Colonic mucosa (tissue), 4 donors: Measurements from ENCODE around the gene RNF213. TPM values are rescaled to one million over a fixed set of nuclear protein-coding genes. Genes with fewer than 3 reads are reported as not detected.

ENCODE experiments used
- DNase-seq: peaks from one replicate; pipeline ENCODE4 v3.0.0-alpha.2; 2020
- H3K27ac ChIP-seq: fragments of 200-600 bp; one replicate; pipeline ENCODE4 v1.8.0; 2021
- H3K27me3 ChIP-seq: fragments of 200-600 bp; one replicate; pipeline ENCODE4 v1.8.0; 2021
- H3K36me3 ChIP-seq: fragments of 200-600 bp; one replicate; pipeline ENCODE4 v1.8.0; 2021
- H3K4me1 ChIP-seq: fragments of 200-600 bp; one replicate; pipeline ENCODE4 v1.8.0; 2021; ENCODE audit warnings: mild to moderate bottlenecking
- H3K4me3 ChIP-seq: fragments of 200-600 bp; one replicate; pipeline ENCODE4 v1.8.0; 2021
- H3K9ac ChIP-seq, 2 donors: one replicate each; pipeline ENCODE4 v1.7.0; 2013; ENCODE audit warnings: control low read depth in 2 of 2, low read depth in 2 of 2, low read length in 2 of 2
- H3K9me3 ChIP-seq: fragments of 200-600 bp; one replicate; pipeline ENCODE4 v1.8.0; 2021
- CTCF ChIP-seq: fragments of 200-600 bp; IDR thresholded peaks from one replicate; pipeline ENCODE4 v1.8.0; 2022; ENCODE audit warnings: antibody characterized with exemption, mild to moderate bottlenecking
- intact Hi-C: fragments of 100-400 bp; cut with DNase I; formaldehyde crosslinking; loops from one replicate; pipeline ENCODE4 v1.14.1; 2022
- total RNA-seq, 2 donors: library from RNA; stranded (reverse); fragmentation: NEBNext Ultra II Directional in 1 of 2; extraction: Animal tissue kit (Norgen Biotek cat#: 25700) in 1 of 2; gene quantifications; one replicate each; pipeline ENCODE4 v1.2.1, GENCODE V29; 2021
- donor health status: healthy.
- donor health status: DM: no; HTN: no; CAD: no.
- donor health status: DM: no; HTN: no; CAD: no.

Gene RNF213
- total RNA-seq, 2 donors from 2014 or later: 80.8 to 101 TPM

- no peak overlapping the region for H3K9ac ChIP-seq
- TF ChIP-seq CTCF: no peak
- no peaks in the 10 kb centered on the region for H3K27me3 ChIP-seq
- no peak overlapping the region for H3K27ac ChIP-seq
- H3K36me3 ChIP-seq: no peaks in the 10 kb centered on the region
- no peaks in the 10 kb centered on the region for H3K9me3 ChIP-seq
- intact Hi-C loops: no loop called here
- no peaks in the 10 kb centered on the region for H3K4me1 ChIP-seq
- H3K4me3 ChIP-seq: no peak overlapping the region
- no peak for DNase-seq
Measured at GRCh38 chr17:80416940-80417293, 156.3 kb downstream of the RNF213 start.

- Histone ChIP-seq H3K36me3 (no peaks in the 10 kb centered on the region), H3K27me3 (no peaks in the 10 kb centered on the region), H3K9me3 (no peaks in the 10 kb centered on the region), H3K4me1 (no peaks in the 10 kb centered on the region), H3K27ac (no peak overlapping the region), H3K9ac (no peak overlapping the region), H3K4me3 (no peak overlapping the region)
- no peak for TF ChIP-seq CTCF
- intact Hi-C loops: no loop called here
- no peak for DNase-seq
Measured at GRCh38 chr17:80418589-80418988, 157.9 kb downstream of the RNF213 start.

GRCh38 chr17:80419255-80419654 lies 158.6 kb downstream of the RNF213 start:
- H3K9me3 ChIP-seq: no peaks in the 10 kb centered on the region
- no peak for DNase-seq
- no peak overlapping the region for H3K9ac ChIP-seq
- H3K4me3 ChIP-seq: no peak overlapping the region
- TF ChIP-seq CTCF: no peak
- intact Hi-C loops: no loop called here
- no peaks in the 10 kb centered on the region for H3K27me3 ChIP-seq
- no peaks in the 10 kb centered on the region for H3K36me3 ChIP-seq
- H3K4me1 ChIP-seq: no peaks in the 10 kb centered on the region
- no peak overlapping the region for H3K27ac ChIP-seq

- H3K4me3 ChIP-seq: no peak overlapping the region
- no peaks in the 10 kb centered on the region for H3K36me3 ChIP-seq
- no peaks in the 10 kb centered on the region for H3K9me3 ChIP-seq
- no peak for DNase-seq
- H3K4me1 ChIP-seq: no peaks in the 10 kb centered on the region
- no peak overlapping the region for H3K9ac ChIP-seq
- H3K27me3 ChIP-seq: no peaks in the 10 kb centered on the region
- TF ChIP-seq CTCF: no peak
- H3K27ac ChIP-seq: no peak overlapping the region
- intact Hi-C loops: loop anchor here (10.0 kb wide), 1 partner anchor 683 kb away; no protein-coding TSS in a partner anchor
Measured at GRCh38 chr17:80421381-80422090, 160.9 kb downstream of the RNF213 start.

GRCh38 chr17:80422276-80422675 lies 161.6 kb downstream of the RNF213 start:
- DNase-seq: no peak
- intact Hi-C loops: loop anchor here (10.0 kb wide), 1 partner anchor 683 kb away; no protein-coding TSS in a partner anchor
- H3K4me3 ChIP-seq: no peak overlapping the region

More at GRCh38 chr17:80422276-80422675, 161.6 kb downstream of the RNF213 start:
- TF ChIP-seq CTCF: no peak
- Histone ChIP-seq H3K4me1 (no peaks in the 10 kb centered on the region), H3K9me3 (no peaks in the 10 kb centered on the region), H3K27ac (no peak overlapping the region), H3K27me3 (no peaks in the 10 kb centered on the region), H3K9ac (no peak overlapping the region), H3K36me3 (no peaks in the 10 kb centered on the region)
